NCI-H82 (cell line): ENCODE results near the gene SOX13.

Experiments used
- DNase-seq: peaks from one replicate; lab custom pipeline; 2025; lab: John Stamatoyannopoulos, UW

The SOX13 gene

GRCh38 chr1:204131978-204132377, 59.1 kb downstream of the SOX13 start:
- DNase-seq = no peak

DNA sequence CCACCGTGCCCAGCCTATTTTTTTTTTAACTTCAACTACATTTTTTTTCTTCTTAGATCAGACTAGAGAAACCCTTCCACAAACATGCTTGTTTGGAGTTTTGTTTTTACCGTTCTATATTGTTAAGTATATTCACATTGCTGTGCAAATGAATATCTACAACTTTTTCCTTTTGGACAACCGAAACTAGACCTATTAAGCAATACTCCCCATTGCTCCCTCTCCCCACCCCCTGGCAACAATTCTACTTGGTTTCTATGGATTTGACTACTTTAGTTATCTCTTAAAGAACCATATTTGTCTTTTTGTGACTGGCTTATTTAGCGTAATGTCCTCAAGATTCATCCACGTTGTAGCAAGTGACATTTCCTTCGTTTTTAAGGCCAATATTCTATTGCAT, 59.8 kb downstream of the SOX13 start:
- DNase-seq = no peak

GRCh38 chr1:204134103-204134502, 61.2 kb downstream of the SOX13 start:
- no peak for DNase-seq

DNA sequence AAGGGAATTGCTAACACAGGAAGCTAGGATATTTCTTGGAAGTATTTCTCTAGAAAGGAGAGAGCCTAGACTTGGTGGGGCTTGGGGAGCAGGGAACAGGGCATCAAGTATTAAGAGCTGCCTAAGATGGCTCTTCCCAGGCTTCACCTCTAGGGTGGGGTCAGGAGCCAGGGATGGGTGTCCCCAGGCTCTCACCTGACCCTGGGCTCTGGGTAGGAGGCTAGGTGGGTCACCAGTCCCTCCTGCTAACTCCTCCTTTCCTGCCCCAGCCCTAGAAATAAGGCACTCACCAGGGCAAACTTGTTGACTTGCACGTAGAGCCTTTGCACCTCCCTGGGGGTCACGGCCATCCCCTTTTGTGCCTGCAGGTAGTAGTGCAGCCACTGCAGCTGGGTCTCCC, 63.9 kb downstream of the SOX13 start:
- no peak for DNase-seq

DNA sequence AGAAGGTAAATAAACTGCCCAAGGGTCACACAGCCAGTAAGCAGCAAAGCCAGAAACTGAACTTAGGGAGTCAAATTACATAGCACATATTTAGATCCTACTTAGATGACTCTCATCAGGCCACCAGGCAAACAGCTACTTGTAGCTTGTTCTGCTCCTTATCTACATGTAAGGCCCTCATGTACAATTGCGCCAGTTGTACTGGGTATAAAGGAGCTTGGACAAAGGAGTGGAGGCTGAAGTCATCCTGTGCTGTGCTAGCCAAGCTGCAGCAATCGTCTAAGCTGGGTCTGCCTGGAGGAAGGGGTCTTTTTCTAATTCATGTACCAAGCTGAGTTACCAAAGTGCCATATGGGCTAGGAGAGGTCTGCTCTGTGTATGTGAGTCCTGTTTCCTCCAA, 66.2 kb downstream of the SOX13 start:
- DNase-seq = no peak

DNA sequence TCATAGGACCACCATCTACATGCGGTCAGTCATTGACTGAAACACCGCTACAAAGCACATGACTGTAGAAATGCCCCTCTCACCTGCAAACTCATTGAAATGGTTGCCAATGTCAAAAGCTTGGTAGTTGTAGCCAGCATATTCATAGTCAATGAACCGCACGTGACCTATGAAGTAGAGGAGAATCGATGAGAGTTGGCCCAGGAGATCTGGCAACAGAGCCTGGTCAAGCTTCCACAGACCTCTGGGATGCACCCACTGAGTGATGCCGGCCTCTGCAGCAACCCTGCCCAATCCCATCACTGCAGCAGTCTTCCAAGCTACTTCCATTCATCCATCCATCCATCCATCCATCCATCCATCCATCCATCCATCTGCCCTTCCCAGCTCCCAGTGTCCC, 67.0 kb downstream of the SOX13 start:
- no peak for DNase-seq

DNA sequence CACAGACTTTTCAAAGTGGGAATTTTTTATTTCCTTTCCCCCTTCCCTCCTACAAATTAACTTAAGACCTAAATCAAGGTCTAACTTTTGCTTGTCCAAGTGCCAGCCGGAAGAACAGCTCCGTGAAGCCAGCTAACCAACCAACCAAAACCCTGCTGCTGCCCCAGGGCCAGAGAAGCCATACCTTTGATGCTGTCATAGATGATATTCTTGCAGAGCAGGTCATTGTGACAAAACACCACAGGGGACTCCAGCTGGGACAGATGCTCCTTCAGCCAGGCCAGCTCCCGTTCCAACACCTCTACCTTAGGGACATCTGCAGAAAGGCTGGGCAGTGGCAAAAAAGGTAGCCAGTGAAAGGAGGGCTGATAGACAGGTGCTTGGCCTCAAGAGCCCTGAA, 68.2 kb downstream of the SOX13 start:
- no peak for DNase-seq

DNA sequence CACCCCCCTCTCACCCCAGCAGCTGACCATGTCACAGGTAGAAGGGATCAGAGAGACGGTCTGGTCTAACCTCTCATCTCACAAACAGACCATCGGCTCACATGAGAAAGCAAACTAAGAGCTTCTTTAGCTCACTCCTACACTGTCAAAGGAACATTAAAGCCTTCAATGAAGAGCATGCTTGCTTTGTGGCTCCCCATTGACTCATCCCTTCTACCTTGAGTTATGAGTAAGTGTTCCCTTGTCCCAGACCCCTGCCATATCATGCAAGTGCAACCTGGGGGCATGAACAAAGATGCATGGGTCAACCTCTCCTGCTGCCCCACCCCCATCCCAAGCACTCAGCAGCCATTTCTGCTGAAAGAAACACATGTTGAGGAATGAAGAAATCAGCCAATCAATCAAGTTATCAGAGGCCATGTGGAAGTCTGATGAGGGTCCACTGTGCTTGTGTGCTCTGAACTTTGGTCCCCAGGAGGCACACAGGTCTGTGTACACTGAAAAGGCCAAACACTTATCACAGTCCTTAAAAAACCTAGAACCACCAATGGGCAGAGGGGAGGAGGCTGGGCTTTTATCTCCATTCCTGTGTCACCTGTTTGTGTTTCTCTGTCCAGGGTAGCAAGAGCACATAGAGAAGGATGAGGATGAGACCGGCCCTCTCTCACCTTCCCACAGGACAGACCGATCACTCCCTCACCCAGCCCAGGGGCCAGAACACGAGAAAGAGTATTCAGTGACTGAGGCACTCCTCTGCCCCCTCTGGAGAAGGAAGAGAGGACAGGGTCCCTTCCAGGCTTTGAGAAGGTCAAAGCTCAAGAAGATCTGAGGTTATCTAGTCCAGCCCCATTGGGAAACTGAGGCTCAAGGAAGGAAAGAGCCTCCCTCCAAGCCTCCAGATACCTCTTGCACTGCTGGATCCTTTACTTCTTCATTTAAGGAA, 69.4 kb downstream of the SOX13 start:
- no peak for DNase-seq

DNA sequence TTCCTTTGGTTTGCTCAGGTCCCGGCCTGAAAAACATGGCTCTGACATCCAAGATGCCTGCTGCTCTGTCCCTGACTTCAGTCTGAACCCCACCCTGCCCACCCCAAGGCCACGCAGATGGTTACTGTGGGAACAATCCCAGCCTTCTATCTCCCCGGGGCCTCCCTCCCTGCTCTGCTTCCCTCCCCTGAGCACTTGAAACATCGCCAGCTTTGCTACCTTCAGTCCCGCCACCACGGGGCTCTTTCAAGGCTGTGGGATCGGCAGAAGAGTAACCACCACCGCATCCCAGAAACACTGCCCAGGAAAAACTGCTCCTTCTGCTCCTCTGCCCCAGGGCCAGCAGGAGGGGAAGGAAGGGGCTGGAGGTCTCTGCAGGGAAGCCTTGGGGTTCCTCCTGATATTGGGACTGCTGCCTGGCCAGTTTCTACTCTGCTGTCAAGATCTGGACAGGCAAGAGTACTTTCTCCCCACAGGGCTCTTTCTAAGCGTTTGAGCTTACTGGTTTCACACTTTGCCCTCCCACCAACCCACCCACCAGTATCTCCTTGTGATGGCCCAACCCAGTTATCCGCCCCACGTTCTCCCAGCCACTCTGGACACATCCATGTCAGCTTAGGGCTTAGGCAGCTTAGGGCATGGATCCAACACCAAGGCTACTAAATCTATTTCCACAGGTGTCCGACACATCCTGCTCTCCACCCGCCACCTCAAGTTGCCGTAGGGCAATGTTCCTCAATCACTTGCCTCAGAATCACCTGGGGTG, 70.5 kb downstream of the SOX13 start:
- no peak for DNase-seq

DNA sequence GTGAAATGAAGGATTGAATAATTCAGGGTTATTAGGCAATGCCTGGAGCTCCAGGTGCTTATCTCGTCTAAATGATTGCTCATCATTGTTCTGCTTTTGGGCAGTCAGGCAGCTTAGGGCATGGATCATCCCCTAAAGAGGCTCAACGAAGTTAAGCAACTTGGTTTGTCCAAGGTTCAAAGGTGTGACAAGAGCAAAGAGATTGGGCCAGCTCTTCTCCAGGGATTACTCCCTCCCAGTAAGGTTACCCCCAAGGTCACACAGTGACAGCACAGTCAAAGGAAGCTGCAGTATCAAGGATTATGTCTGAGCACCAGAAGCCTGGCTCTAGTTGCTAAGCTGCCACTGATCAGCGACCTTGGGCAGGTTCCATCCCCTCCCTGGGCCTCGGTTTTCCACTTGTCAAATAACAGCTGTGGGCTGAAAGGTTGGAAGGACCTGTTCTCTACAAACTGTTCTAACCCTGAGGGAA, 72.2 kb downstream of the SOX13 start:
- DNase-seq = peak; percentile 96

DNA sequence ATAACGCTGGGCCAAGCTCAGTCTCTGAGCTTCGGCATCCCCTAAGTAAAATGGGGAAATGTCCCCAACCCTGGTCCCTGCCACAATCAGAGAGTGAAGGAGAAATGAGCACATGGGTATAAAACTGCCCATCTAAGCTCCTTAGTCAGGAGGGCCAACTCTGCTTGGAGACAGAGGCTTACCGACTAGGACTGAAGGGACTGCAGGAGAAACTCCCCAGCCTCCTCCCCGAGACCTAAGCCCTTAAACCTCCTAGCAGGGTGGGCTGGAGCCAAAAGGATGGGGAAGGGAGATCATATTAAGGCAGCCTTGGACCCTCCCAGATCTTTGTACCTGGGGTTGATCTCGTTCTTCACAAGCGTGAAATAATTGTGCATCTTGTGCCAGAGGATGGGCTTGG, 73.4 kb downstream of the SOX13 start:
- DNase-seq = peak; percentile 87

DNA sequence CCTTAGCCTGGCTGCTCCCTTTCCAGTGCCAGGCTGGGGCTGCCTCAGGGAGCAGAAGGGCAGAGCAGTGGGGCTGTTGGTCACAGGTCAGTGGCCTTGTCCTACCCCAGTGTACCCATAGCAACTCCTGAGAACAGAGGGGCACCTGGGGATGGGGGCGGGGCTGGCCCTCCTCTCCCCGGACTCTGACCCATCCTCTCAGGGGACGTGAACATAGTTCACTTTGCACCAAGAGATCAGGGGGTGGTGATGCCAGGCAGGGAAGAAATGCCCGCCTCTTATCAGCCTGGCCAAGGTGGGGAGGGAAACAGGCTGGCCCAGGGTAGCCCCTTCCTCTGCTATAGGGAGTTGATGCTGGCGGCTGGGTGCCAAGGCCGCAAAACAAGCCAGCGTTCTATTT, 74.0 kb downstream of the SOX13 start:
- no peak for DNase-seq

DNA sequence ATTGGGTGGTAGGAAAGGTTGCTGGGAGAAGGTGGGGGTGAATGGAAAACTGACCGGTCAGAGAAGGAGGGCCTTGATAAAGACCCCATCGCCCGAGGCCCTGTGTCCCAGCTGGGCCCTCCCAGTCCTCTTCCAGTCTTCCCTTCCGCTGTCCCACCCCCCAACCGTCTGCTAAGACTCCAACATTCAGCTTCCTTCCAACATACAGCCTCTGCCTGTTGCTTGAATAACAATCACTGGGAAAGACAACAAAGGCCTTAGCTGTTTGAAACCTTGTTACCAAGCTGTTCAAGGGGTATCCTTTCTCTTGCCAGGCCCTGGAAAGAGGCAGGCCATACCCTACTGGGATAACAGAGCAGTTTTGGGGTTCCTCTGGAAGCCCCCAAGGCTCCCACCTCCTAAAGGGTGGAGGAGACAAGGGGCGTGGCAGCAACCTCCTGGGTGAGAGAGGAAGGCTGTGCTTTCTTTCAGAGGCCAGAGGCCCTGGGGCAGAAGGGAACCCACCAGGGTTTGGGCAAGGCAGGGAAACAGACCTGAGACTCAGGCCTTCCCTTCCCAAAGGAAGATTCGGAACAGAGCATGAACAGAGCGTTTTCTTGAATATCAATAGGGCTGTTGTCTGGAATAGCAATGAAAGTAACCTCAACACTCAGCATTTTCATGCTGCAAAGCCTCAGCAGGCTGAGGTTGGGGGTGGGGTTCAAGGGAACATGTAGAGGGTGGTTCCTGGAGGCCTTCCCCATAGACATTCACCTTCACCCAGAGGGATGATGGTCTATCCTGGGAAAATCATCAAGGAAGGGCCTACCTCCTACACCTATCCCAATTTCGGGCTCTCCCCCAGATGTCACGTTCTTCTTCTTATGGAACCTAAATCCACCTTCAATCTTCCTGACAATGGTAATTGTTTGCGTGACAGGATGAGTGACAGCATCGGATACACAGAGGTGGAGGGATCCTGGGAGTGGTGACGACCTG, 74.8 kb downstream of the SOX13 start:
- no peak for DNase-seq

DNA sequence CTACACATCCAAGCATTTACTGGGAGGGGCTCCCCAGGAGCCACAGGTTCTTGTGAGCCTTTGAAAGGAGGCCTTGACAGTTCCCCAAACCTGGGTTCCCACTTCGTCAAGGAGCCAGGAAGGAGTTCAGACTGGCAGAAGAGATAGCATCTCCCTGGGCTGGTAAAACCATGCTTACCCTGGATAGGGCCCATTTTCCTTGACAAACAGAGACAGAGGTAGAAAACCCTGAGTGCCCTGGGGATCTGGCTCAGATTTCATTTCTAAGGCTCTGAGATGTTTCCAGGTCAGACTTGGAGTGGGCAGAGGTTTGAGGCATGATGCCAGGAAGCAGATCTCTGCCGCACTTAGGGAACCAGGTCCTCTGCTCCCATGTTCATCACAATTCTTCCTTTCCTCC, 76.2 kb downstream of the SOX13 start:
- DNase-seq = no peak

DNA sequence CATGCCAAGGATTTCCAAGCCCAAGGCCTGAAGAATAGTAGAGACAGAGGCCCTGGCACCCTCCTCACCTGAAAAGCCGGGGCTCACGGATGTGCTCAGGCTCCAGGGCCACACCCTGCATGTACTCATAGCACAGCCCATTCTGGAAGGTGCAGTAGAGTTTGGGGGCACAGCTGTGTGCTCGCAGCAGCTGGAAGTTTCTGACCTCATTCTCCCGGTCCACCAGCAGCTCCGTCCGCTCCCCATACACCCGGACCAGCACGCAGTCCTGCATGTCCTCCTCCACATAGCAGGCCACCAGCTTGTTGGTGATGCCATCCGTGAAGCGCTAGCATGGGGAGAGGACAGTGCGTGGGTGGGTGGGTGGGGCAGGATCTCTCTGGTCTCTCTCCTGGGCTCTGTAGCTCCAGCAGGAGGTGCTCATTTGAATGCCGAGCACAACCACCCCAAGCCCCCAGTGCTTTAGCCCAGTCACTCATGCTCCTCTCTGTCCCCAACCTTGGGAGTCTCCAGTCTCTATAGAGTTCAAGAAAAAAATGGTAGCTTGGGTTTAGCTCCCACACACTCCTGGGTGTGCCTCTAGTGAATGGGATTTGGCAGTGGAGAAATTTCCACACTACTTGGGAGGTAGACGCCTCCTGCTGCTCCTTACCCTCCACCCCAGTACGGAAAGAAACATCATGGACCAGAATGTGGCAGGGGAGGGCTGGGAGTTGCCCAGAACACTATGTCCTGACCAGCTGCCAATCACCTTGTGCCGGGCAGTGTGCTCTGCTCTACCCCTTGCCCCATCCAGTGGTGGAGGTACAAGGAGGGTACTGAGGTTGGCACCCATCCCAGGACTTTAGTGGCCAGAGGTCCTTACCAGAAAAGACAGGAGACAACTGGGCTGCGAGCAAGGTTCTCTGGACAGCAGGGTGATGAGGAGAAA, 77.0 kb downstream of the SOX13 start:
- no peak for DNase-seq

- peak; percentile 62 for DNase-seq
Measured at GRCh38 chr1:204150702-204151551, 78.0 kb downstream of the SOX13 start.

DNA sequence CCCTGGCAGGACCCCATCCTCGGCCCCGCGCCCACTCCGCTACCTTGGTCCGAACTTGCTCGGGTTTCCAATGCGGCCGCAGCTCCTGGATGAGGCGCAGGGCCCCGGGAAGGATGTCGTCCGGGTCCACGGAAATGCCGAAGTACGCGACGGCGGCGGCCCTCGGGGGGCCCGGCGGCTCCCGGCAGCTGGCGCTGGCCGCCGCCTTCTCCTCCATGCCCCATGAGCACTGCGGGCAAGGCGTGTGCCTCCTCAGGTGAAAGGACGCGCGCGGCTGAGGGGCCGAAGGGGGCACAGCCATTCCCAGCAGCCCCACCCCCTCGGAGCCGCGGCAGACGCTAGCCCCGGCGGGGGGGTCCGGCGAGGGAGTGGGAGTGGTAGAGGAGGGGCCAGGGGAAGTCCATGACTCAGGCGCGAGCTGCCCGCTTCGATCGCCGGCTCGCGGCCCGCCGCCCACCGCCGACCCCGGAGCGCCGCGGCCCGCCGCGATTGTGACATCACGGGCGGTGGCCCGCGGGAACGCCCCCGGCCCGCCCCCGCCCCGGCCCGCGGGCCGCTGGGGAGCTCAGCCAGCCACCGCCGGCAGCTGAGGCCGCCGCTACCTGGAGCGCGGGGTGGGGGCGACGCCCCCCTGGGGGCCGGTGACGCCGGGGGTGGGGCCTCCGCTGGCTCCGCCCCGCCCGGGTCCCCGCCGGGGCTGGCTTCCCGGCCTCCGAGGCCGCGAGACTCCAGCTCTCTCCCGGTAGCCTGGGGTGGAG, 78.8 kb downstream of the SOX13 start, which contains the start of gene ETNK2:
Gene ETNK2 (minus strand): TSS at position 493 of the 758 bp plus-strand sequence. CDS start 192 bp downstream, at position 301.
- peak; percentile 91 for DNase-seq

GRCh38 chr1:204152310-204153044, 79.6 kb downstream of the SOX13 start:
- no peak for DNase-seq
